ENCODE data around the gene CHAD.

CHAD gene

DNA sequence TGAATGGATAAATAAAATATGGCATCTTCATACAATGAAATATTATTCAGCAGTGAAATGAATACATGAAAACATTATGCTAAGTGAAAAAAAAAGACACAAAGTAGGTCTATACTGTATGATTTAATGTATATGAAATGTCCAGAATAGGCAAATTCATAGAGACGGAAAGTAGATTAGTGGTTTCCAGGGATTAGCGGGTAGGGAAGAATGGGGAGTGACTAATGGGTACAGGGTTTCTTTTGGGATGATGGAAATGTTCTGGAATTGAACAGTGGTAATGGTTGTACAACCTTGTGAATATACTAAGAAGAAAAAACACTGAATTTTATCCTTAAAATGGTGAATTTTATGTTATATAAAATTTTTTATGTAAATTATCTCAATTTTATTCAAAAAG is 31.0 kb upstream of the CHAD start:
- H3K9me2 ChIP-seq (replicated peaks; ENCODE audit: insufficient read depth, low read length): no peaks in the 10 kb centered on the region
- no peaks in the 10 kb centered on the region for H3K36me3 ChIP-seq (ENCODE audit: low read length)
- 0 out of 2 replicates have a peak, but pooled peaks cover 4% of the 10 kb centered on the region for H3F3A ChIP-seq (ENCODE audit: insufficient read depth)
- H3K4me2 ChIP-seq (ENCODE audit: low read depth, low read length, poor library complexity, severe bottlenecking): no peak overlapping the region
- no peak overlapping the region for H2AFZ ChIP-seq (ENCODE audit: low read depth, low read length, severe bottlenecking)
- H3K9ac ChIP-seq (ENCODE audit: low read length): no peak overlapping the region
- H3K4me3 ChIP-seq (ENCODE audit: insufficient read depth, low read length, poor library complexity, severe bottlenecking): no peak overlapping the region
- no peaks in the 10 kb centered on the region for H3K79me2 ChIP-seq (ENCODE audit: insufficient read depth, low read length)
- no peaks in the 10 kb centered on the region for H3K9me3 ChIP-seq (ENCODE audit: insufficient read depth, low read length)
- H4K20me1 ChIP-seq (ENCODE audit: low read depth, low read length): no peaks in the 10 kb centered on the region
- no peak overlapping the region for H3K27ac ChIP-seq (ENCODE audit: low read depth, low read length)
- TF ChIP-seq, protein P1, sequence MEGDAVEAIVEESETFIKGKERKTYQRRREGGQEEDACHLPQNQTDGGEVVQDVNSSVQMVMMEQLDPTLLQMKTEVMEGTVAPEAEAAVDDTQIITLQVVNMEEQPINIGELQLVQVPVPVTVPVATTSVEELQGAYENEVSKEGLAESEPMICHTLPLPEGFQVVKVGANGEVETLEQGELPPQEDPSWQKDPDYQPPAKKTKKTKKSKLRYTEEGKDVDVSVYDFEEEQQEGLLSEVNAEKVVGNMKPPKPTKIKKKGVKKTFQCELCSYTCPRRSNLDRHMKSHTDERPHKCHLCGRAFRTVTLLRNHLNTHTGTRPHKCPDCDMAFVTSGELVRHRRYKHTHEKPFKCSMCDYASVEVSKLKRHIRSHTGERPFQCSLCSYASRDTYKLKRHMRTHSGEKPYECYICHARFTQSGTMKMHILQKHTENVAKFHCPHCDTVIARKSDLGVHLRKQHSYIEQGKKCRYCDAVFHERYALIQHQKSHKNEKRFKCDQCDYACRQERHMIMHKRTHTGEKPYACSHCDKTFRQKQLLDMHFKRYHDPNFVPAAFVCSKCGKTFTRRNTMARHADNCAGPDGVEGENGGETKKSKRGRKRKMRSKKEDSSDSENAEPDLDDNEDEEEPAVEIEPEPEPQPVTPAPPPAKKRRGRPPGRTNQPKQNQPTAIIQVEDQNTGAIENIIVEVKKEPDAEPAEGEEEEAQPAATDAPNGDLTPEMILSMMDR (IDR thresholded peaks at IDR 0.05; ENCODE audit: insufficient read depth, low read length, poor library complexity, severe bottlenecking): no peak
- no peak for TF ChIP-seq EZH2phosphoT487 (conservative IDR thresholded peaks at IDR 0.05; ENCODE audit: low read length)
- H3K27me3 ChIP-seq (ENCODE audit: low read length): no peaks in the 10 kb centered on the region

DNA sequence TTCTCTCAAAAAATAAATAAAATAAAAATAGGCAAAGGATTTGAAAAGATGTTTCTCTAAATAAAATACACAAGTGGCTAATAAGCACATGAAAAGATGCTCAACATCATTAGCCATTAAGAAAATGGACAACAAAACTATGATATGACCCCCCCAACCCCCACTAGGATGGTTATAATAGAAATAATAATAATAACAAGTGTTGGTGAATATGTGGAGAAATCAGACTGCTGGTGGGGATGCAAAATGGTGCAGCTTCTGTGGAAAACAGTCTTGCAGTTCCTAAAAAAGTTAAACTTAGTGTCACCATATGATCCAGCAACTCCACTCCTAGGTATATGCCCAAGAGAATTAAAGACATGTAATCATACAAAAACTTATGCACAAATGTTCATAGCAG is 30.6 kb upstream of the CHAD start:
- no peaks in the 10 kb centered on the region for H3K9me2 ChIP-seq (replicated peaks; ENCODE audit: insufficient read depth, low read length)
- H3K79me2 ChIP-seq (ENCODE audit: insufficient read depth, low read length): no peaks in the 10 kb centered on the region
- H4K20me1 ChIP-seq (ENCODE audit: low read depth, low read length): no peaks in the 10 kb centered on the region
- no peak for TF ChIP-seq EZH2phosphoT487 (conservative IDR thresholded peaks at IDR 0.05; ENCODE audit: low read length)
- TF ChIP-seq, protein P1 (IDR thresholded peaks at IDR 0.05; ENCODE audit: insufficient read depth, low read length, poor library complexity, severe bottlenecking): no peak
- no peak overlapping the region for H3K4me3 ChIP-seq (ENCODE audit: insufficient read depth, low read length, poor library complexity, severe bottlenecking)
- H3K9ac ChIP-seq (ENCODE audit: low read length): no peak overlapping the region
- H3K36me3 ChIP-seq (ENCODE audit: low read length): no peaks in the 10 kb centered on the region
- H3F3A ChIP-seq (ENCODE audit: insufficient read depth): 0 out of 2 replicates have a peak, but pooled peaks cover 4% of the 10 kb centered on the region
- no peak overlapping the region for H2AFZ ChIP-seq (ENCODE audit: low read depth, low read length, severe bottlenecking)
- H3K4me2 ChIP-seq (ENCODE audit: low read depth, low read length, poor library complexity, severe bottlenecking): no peak overlapping the region
- H3K9me3 ChIP-seq (ENCODE audit: insufficient read depth, low read length): no peaks in the 10 kb centered on the region
- H3K27ac ChIP-seq (ENCODE audit: low read depth, low read length): no peak overlapping the region
- H3K27me3 ChIP-seq (ENCODE audit: low read length): no peaks in the 10 kb centered on the region

DNA sequence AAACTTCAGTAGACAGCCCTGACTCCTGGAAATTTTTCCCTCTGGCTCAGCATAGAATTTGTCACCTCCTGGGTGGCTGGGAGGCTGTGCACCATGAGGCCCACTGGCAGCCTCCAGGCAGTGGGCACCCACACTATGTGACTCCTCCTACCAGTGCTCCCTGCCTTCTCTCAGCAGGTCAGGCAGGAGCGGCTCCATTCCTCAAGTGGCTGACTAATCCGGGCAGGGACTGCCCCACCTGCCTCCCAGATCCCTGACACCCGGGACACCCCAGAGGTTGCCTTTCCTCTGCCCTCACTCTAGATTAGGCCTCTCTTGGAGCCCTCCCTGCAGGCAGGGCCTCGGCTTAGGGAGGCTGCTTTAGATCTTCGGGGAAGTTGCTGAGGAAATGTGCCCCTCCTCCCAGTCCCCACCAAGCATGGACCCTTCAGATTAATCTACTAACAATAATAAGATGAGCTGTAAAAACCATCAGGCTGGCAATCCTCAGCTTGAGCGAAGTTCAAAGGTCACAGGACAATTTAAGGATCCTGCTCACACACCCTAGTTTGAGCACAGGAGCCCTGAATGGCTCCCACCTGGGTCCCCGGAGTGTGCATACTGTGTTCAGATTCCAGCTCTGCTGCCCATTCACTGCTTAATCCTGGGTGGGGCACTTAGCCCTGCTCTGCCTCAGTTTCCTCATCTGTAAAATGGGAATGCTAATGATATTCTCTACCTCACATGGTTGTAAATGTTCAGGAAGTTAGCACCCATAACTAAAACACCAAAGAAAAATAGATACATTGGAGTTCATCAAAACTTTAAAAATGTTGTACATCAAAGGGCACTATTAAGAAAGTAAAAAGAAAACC is 29.6 kb upstream of the CHAD start:
- H4K20me1 ChIP-seq (ENCODE audit: low read depth, low read length): no peaks in the 10 kb centered on the region
- H3K9ac ChIP-seq (ENCODE audit: low read length): no peak overlapping the region
- H3K79me2 ChIP-seq (ENCODE audit: insufficient read depth, low read length): no peaks in the 10 kb centered on the region
- no peak for TF ChIP-seq EZH2phosphoT487 (conservative IDR thresholded peaks at IDR 0.05; ENCODE audit: low read length)
- 0 out of 2 replicates have a peak, but pooled peaks cover 4% of the 10 kb centered on the region for H3F3A ChIP-seq (ENCODE audit: insufficient read depth)
- H3K36me3 ChIP-seq (ENCODE audit: low read length): no peaks in the 10 kb centered on the region
- H2AFZ ChIP-seq (ENCODE audit: low read depth, low read length, severe bottlenecking): no peak overlapping the region
- H3K27me3 ChIP-seq (ENCODE audit: low read length): no peaks in the 10 kb centered on the region
- H3K9me3 ChIP-seq (ENCODE audit: insufficient read depth, low read length): no peaks in the 10 kb centered on the region
- no peak overlapping the region for H3K4me2 ChIP-seq (ENCODE audit: low read depth, low read length, poor library complexity, severe bottlenecking)
- no peaks in the 10 kb centered on the region for H3K9me2 ChIP-seq (replicated peaks; ENCODE audit: insufficient read depth, low read length)
- H3K27ac ChIP-seq (ENCODE audit: low read depth, low read length): no peak overlapping the region
- no peak overlapping the region for H3K4me3 ChIP-seq (ENCODE audit: insufficient read depth, low read length, poor library complexity, severe bottlenecking)

DNA sequence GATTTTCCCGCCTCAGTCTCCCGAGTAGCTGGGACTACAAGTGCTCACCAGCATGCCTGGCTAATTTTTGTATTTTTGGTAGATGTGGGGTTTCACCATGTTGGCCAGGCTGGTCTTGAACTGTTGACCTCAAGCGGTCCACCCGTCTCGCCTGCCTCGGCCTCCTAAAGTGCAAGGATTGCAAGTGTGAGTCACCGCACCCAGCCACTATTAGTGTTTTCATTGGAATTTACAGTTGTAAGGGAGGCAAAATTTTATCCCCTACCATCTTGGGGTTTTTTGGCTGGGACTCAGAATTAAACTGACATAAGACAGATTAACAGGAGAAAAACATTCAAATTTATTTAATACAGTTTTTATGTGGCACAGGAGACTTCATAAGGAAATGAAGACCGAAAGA is 27.2 kb upstream of the CHAD start:
- Histone ChIP-seq H4K20me1 (ENCODE audit: low read depth, low read length) (no peaks in the 10 kb centered on the region), H3K4me3 (ENCODE audit: insufficient read depth, low read length, poor library complexity, severe bottlenecking) (no peak overlapping the region), H3K36me3 (ENCODE audit: low read length) (no peaks in the 10 kb centered on the region), H2AFZ (ENCODE audit: low read depth, low read length, severe bottlenecking) (no peak overlapping the region), H3K4me2 (ENCODE audit: low read depth, low read length, poor library complexity, severe bottlenecking) (no peak overlapping the region), H3F3A (ENCODE audit: insufficient read depth) (0 out of 2 replicates have a peak, but pooled peaks cover 4% of the 10 kb centered on the region), H3K9me3 (ENCODE audit: insufficient read depth, low read length) (no peaks in the 10 kb centered on the region), H3K79me2 (ENCODE audit: insufficient read depth, low read length) (no peaks in the 10 kb centered on the region), H3K9ac (ENCODE audit: low read length) (no peak overlapping the region), H3K9me2 (replicated peaks; ENCODE audit: insufficient read depth, low read length) (no peaks in the 10 kb centered on the region), H3K27ac (ENCODE audit: low read depth, low read length) (no peak overlapping the region), H3K27me3 (ENCODE audit: low read length) (no peaks in the 10 kb centered on the region)
- no peak for TF ChIP-seq EZH2phosphoT487 (conservative IDR thresholded peaks at IDR 0.05; ENCODE audit: low read length)

Data from SU-DHL-6 (cell line).